ENCODE results near the gene LRMDA.

Gene LRMDA

GRCh38 chr10:75672111-75672671, 240.8 kb downstream of the LRMDA start:
- no peak for DNase-seq (ENCODE audit: low read depth)

DNA sequence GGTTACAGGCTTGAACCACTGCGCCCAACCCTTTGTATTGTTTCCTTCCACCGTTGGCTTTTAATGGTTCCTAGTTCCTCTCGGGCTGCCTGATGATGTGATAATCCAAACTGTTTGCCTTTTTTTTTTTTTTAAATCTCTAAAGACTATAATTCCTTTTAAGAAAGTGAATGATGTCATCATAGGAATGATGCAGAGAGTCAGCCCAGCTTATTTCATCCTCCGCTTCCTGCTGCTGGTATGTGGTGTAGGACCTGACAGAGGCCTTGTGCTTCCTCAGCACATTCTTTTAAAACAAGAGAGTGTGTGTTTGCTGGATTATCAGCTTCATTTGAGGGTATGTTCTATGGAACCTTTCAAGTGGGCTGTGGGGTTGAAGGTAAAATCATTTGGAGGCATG, 241.4 kb downstream of the LRMDA start:
- no peak for DNase-seq (ENCODE audit: low read depth)

GRCh38 chr10:75677541-75677940, 246.1 kb downstream of the LRMDA start:
- DNase-seq (ENCODE audit: low read depth), result no peak

- DNase-seq (ENCODE audit: low read depth), result no peak
Observed at GRCh38 chr10:75678527-75678926, 247.1 kb downstream of the LRMDA start.

DNA sequence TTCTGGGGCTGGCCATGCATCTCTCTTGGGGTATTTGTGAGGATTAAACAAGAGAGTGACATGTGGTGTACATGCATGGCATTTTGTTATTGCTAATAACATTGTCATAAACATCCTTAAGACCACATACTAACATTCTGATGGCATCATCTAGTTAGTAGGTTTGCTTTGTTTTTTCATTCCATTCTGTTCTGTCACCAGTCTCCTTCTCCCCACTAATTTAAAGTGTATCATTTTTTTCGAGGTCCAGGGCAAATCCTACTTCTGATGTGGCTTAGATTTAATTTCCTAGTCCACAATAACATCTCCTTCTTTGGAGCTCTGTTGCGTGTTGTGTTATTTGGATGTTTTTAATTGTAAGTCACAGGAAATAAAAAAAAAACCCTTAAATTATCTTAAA, 248.1 kb downstream of the LRMDA start:
- no peak for DNase-seq (ENCODE audit: low read depth)

- no peak for DNase-seq (ENCODE audit: low read depth)
Observed at GRCh38 chr10:75681334-75681733, 249.9 kb downstream of the LRMDA start.

- DNase-seq (ENCODE audit: low read depth), result no peak
Observed at GRCh38 chr10:75682649-75683557, 251.5 kb downstream of the LRMDA start.

GRCh38 chr10:75685187-75685586, 253.8 kb downstream of the LRMDA start:
- no peak for DNase-seq (ENCODE audit: low read depth)

DNA sequence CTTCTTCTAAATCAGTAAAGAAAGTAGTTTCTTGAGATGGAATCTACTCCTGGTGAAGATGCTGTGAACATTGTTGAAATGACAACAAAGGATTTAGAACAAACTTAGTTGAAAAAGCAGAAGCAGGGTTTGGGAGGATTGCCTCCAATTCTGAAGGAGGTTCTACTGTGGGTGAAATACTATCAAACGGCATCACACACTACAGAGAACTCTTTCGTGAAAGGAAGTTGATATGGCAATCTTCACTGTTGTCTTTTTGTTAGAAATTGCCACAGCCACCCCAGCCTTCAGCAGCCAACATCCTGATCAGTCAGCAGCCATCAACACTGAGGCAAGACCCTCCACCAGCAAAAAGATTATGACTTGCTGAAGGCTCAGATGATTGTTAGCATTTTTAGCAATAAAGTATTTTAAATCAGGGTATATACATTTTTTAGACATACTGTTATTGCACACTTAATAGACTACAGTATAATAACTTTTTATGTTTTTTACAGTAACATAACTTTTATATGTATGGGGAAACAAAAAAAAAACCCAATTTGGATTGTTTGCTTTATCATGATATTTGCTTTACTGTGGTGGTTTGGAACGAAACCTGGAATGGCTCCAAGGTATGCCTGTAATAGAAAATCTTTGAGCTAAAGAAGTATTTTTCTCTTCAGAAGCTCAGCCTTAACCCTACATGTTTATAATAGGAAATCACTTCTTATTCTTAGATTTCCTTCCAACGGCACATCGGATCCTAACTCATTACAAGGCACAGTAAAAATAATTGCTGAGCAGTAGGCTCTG, 257.3 kb downstream of the LRMDA start:
- no peak for DNase-seq (ENCODE audit: low read depth)

DNA sequence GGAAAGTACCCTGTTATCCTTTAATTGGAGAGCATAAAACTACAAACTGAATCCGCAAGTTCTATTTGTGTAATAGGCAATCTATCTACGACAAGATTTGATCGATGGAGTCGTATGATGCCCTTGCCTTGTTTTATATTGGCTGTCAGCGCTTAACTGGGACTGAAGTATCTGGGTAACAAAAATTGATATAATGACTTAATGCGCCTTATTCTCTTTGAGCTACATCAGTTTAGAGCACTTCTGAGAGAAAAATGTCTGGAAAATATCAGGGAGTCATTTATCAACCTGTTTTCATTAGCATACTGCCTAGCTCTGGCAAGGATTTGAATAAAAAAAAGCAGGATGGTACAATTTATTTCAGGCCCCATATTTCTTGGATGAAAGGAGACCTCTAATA, 262.1 kb downstream of the LRMDA start:
- DNase-seq (ENCODE audit: low read depth), result no peak

GRCh38 chr10:75694269-75694668, 262.8 kb downstream of the LRMDA start:
- DNase-seq (ENCODE audit: low read depth), result no peak

DNA sequence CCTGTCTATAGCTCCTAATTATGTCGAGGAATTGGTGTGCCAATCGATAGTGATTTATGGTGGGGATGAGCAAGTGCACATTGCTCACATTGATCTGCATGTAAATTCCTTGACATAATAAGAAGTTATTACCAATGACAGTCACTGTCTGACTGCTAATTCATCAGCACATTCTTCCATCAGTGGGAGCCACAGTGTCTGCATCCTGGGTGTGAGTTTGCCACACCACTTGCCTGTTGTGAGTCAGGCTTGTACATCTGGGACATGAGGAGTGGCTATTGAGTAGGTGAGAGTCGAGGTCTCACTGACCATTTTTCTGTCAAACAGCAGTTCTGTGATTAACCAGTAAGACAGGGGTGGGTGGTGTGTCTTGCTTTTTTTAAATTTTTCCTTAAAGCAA, 263.4 kb downstream of the LRMDA start:
- DNase-seq (ENCODE audit: low read depth), result no peak

- DNase-seq (ENCODE audit: low read depth), result no peak
Observed at GRCh38 chr10:75695994-75696393, 264.6 kb downstream of the LRMDA start.

- no peak for DNase-seq (ENCODE audit: low read depth)
Observed at GRCh38 chr10:75696536-75696935, 265.1 kb downstream of the LRMDA start.

GRCh38 chr10:75703191-75703854, 271.9 kb downstream of the LRMDA start:
- no peak for DNase-seq (ENCODE audit: low read depth)

DNA sequence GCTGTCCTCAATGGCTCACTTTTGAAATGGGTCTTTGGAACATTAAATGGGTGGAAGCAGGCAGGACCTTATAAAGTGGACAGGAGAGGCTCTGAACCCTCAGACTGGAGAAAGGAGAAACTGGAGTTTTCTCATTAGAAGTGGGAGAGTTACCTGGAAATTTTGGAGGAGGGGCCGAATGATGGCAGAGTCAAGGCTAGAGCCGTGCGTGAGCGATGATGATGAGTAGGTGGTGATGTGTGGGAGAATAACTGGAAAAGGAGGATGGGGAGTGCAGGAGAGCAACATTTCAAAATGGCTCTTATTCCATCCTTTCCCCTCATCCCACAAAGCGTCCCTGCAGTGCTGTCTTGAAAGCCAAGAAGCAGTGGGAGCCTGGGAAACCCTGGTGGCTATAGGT, 274.0 kb downstream of the LRMDA start:
- DNase-seq (ENCODE audit: low read depth), result no peak

GRCh38 chr10:75707080-75707840, 275.8 kb downstream of the LRMDA start:
- DNase-seq (ENCODE audit: low read depth), result no peak

DNA sequence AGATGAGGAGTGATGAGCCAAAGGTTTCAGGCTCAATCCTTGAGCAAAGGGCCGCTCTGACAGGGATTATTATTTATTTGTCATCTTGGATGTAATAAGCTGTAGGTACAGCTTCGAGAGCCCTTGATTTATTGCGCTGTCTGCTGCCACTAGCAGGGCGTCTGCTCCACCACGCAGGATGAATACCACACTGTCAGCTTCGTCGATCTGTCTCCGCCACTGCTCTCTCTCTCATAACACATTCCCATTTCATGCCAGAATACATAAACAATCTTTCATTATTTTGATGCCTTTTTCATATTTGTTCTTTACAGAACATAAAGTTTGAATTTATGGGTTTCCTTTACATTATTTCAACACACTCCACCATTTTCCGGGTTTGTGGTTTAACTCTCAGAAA, 276.6 kb downstream of the LRMDA start:
- no peak for DNase-seq (ENCODE audit: low read depth)

- DNase-seq (ENCODE audit: low read depth), result no peak
Observed at GRCh38 chr10:75709245-75709644, 277.8 kb downstream of the LRMDA start.

DNA sequence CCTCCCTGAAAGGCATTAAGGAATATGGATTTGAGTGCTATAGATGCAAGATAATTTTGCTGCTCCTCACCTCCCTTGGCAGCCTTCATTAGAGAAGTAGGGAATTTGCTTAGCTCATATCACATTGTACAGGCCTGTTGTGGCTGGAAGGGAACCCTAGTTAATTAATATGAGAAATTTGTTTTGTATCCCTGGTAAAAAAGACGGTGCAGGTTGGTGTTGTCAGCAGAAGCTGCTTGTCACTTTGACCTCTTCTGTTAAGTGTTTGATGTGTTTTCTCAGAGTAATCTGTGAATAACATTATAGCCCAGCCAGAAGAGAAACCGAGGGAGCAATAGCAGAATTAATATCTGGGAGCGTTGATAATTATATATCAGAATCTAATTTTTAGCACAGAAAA, 278.4 kb downstream of the LRMDA start:
- DNase-seq (ENCODE audit: low read depth), result no peak

DNA sequence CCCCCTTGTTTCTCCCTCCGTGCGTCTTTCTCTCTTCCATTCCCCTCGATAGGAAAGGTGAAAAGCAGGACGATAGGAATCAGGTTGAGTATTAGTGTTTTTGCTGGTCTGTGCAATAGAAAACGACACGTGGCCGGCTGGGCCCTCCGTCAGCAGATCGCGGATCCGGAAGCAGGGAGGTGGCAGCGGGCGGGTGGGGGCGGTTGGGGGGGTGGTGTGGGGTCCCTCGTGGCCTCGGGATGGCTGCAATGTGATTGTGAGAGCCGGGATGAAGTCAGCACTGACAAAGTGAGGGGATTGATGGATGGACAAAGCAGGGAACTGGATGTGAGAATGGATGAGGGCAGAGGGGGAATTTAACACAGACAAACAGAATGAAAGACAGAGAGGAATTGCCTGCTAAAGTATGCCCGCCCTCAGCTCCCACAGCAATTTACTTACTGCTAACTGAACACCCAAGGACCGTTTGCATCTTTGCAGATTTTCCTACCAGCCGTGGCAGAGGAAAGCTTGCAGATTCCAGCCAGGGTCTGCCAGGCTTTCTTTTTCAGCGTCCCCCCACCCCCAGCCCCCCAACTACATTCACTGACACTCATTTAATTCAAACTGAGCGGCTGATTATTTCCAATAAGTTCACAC, 280.9 kb downstream of the LRMDA start:
- DNase-seq (ENCODE audit: low read depth), result no peak

Measured in stimulated activated CD8-positive, alpha-beta memory T cell treated with anti-CD3 and anti-CD28 coated beads, Interleukin-15, amount 100 ng/mL, for 1 hour (primary cell).